RWPE2 (cell line): Measurements from ENCODE around the gene MRPL33.

Experiments used
- ATAC-seq: fragments of 200-7000 bp; cut with Tn5 transposase; 3 replicates; pipeline ENCODE4 v1.9.1; 2021; ENCODE audit warnings: low read depth
- DNase-seq: peaks from one replicate; pipeline ENCODE4 v3.0.0-alpha.2; 2020; ENCODE audit warnings: low spot score
- H3K27ac ChIP-seq: fragments of 450-650 bp; 2 replicates; pipeline ENCODE4 v1.5.1; 2017; ENCODE audit warnings: mild to moderate bottlenecking; ENCODE audit not compliant: poor library complexity, severe bottlenecking
- H3K27me3 ChIP-seq: fragments of 250-450 bp; sonication (Bioruptor Pico); 2 replicates; pipeline ENCODE4 v1.5.1; 2021; ENCODE audit warnings: mild to moderate bottlenecking, moderate library complexity; ENCODE audit not compliant: insufficient read depth, poor library complexity, severe bottlenecking
- H3K36me3 ChIP-seq: fragments of 250-450 bp; sonication (Bioruptor Pico); 2 replicates; pipeline ENCODE4 v1.5.1; 2020; ENCODE audit warnings: low read depth, mild to moderate bottlenecking, moderate library complexity
- H3K4me1 ChIP-seq: fragments of 250-450 bp; sonication (Bioruptor Pico); 2 replicates; pipeline ENCODE4 v1.5.1; 2021; ENCODE audit warnings: mild to moderate bottlenecking, moderate library complexity; ENCODE audit not compliant: insufficient read depth, poor library complexity, severe bottlenecking
- H3K4me3 ChIP-seq: fragments of 250-450 bp; sonication (Bioruptor Pico); 2 replicates; pipeline ENCODE4 v1.5.1; 2021; ENCODE audit warnings: mild to moderate bottlenecking, moderate library complexity; ENCODE audit not compliant: severe bottlenecking
- H3K9me3 ChIP-seq: fragments of 250-450 bp; sonication (Bioruptor Pico); 2 replicates; pipeline ENCODE4 v1.5.1; 2021; ENCODE audit warnings: mild to moderate bottlenecking, moderate library complexity; ENCODE audit not compliant: severe bottlenecking
- TF ChIP-seq, protein P1 (sequence below): fragments of 450-650 bp; IDR thresholded peaks from one replicate; pipeline ENCODE4 v1.5.1; 2017; ENCODE audit warnings: mild to moderate bottlenecking, moderate library complexity; ENCODE audit not compliant: poor library complexity, severe bottlenecking

MRPL33 gene

GRCh38 chr2:27798948-27799645 lies 27.6 kb downstream of the MRPL33 start:
- Histone ChIP-seq H3K9me3 (no peaks in the 10 kb centered on the region), H3K4me3 (no peak overlapping the region), H3K4me1 (peaks cover 20% of the 10 kb centered on the region), H3K27me3 (no peaks in the 10 kb centered on the region), H3K36me3 (no peaks in the 10 kb centered on the region), H3K27ac (peak overlapping the region; percentile 99)
- ATAC-seq: peak; percentile 98
- TF ChIP-seq, protein P1, sequence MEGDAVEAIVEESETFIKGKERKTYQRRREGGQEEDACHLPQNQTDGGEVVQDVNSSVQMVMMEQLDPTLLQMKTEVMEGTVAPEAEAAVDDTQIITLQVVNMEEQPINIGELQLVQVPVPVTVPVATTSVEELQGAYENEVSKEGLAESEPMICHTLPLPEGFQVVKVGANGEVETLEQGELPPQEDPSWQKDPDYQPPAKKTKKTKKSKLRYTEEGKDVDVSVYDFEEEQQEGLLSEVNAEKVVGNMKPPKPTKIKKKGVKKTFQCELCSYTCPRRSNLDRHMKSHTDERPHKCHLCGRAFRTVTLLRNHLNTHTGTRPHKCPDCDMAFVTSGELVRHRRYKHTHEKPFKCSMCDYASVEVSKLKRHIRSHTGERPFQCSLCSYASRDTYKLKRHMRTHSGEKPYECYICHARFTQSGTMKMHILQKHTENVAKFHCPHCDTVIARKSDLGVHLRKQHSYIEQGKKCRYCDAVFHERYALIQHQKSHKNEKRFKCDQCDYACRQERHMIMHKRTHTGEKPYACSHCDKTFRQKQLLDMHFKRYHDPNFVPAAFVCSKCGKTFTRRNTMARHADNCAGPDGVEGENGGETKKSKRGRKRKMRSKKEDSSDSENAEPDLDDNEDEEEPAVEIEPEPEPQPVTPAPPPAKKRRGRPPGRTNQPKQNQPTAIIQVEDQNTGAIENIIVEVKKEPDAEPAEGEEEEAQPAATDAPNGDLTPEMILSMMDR: no peak
- peak; percentile 96 for DNase-seq

DNA sequence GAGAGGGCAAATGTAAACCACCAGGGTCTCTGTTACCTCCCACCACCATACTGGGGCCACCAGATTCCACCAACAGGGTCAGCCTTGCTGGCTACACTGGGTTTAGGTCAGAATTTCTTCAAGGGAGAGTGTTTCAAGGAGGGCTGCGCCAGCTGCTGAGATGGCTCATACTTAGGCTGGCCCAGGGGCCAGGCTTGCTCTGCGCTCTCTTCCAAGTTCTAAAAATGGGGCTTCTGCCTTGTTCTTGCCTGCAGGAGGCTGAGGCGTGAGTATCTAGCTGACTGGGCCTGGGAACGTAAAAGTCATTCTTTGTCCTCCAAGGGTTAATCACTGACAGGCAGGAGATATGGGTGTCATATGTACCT lies 28.1 kb downstream of the MRPL33 start:
- H3K4me1 ChIP-seq: peaks cover 20% of the 10 kb centered on the region
- no peak overlapping the region for H3K4me3 ChIP-seq
- ATAC-seq: peak; percentile 45

GRCh38 chr2:27800856-27801255 lies 29.3 kb downstream of the MRPL33 start:
- peak overlapping the region; percentile 99 for H3K27ac ChIP-seq
- TF ChIP-seq, protein P1: no peak
- ATAC-seq (no peak), DNase-seq (no peak)
- no peak overlapping the region for H3K4me3 ChIP-seq
- peaks cover 20% of the 10 kb centered on the region for H3K4me1 ChIP-seq
- no peaks in the 10 kb centered on the region for H3K9me3 ChIP-seq
- H3K36me3 ChIP-seq: no peaks in the 10 kb centered on the region
- H3K27me3 ChIP-seq: no peaks in the 10 kb centered on the region

More for the DNA sequence above, 28.1 kb downstream of the MRPL33 start:
- no peak for DNase-seq
- TF ChIP-seq, protein P1: no peak
- Histone ChIP-seq H3K36me3 (no peaks in the 10 kb centered on the region), H3K27me3 (no peaks in the 10 kb centered on the region), H3K9me3 (no peaks in the 10 kb centered on the region), H3K27ac (peak overlapping the region; percentile 99)

DNA sequence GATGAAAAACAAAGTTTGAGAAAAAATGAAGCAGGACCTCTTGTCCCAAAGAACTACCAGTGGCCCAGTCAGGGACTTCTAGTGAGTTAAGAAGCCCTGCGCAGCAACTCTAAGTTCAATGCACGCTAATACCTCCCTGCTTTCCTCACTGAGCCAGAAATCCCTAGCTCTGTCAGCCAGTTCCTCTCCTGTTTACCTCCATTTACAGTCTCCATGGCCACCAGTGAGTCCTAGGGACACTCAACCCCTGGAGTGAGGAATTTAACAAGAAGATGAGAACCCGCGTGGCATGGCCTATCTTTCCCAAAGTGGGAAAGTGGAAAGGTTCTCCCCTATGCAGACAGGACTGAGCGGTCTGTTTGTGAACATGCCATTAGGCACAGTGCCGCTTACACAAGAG lies 31.0 kb downstream of the MRPL33 start:
- ATAC-seq (no peak), DNase-seq (no peak)
- H3K4me1 ChIP-seq: peaks cover 20% of the 10 kb centered on the region
- no peaks in the 10 kb centered on the region for H3K27me3 ChIP-seq
- H3K27ac ChIP-seq: peak overlapping the region; percentile 27
- TF ChIP-seq, protein P1: no peak
- H3K4me3 ChIP-seq: no peak overlapping the region
- no peaks in the 10 kb centered on the region for H3K36me3 ChIP-seq
- H3K9me3 ChIP-seq: no peaks in the 10 kb centered on the region

GRCh38 chr2:27803046-27803445 lies 31.5 kb downstream of the MRPL33 start:
- TF ChIP-seq, protein P1: no peak
- ATAC-seq: no peak
- Histone ChIP-seq H3K27ac (peak overlapping the region; percentile 27), H3K36me3 (no peaks in the 10 kb centered on the region), H3K4me1 (peaks cover 20% of the 10 kb centered on the region), H3K4me3 (no peak overlapping the region), H3K27me3 (no peaks in the 10 kb centered on the region), H3K9me3 (no peaks in the 10 kb centered on the region)
- DNase-seq: no peak
